ENCODE results near the gene FOS.

DNA sequence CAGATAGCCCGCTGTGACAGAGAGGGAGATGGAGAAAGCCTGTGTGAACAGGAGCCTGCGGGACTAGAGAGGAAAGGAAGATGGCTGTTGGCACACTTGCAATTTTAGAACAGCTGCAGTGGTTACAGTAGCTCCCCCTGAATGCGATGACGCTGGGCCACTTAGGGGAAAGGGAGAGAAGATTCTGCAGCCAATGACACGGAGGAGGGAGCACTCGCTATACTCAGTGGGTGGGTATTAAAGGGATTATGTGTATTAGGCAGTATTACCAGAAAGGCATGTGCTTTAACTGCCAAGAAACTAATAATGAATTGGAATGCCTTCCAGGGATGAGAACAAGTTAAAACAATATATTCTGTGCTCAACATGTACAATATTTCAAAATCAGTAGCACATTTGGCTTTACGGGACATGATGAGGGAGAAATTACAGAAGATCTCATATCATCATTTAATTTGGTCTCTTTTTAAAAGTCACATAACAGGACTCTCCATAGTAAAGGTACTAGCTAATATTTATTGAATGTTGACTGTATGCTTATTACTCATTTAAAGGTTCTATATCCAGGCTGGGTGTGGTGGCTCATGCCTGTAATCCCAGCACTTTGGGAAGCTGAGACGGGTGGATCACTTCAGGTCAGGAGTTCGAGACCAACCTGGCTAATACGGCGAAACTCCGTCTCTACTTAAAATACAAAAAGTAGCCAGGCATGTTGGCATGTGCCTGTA lies 35.9 kb upstream of the FOS start:
- TF ChIP-seq, protein P1, sequence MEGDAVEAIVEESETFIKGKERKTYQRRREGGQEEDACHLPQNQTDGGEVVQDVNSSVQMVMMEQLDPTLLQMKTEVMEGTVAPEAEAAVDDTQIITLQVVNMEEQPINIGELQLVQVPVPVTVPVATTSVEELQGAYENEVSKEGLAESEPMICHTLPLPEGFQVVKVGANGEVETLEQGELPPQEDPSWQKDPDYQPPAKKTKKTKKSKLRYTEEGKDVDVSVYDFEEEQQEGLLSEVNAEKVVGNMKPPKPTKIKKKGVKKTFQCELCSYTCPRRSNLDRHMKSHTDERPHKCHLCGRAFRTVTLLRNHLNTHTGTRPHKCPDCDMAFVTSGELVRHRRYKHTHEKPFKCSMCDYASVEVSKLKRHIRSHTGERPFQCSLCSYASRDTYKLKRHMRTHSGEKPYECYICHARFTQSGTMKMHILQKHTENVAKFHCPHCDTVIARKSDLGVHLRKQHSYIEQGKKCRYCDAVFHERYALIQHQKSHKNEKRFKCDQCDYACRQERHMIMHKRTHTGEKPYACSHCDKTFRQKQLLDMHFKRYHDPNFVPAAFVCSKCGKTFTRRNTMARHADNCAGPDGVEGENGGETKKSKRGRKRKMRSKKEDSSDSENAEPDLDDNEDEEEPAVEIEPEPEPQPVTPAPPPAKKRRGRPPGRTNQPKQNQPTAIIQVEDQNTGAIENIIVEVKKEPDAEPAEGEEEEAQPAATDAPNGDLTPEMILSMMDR (IDR thresholded peaks at IDR 0.05) = no peak
- no peak for TF ChIP-seq EZH2 (IDR thresholded peaks at IDR 0.05; ENCODE audit: borderline replicate concordance, insufficient read depth, low read depth, low read length, poor library complexity, severe bottlenecking)
